H1 (cell line): Measurements from ENCODE around the gene CCDC88C. TPM values are rescaled to one million over a fixed set of nuclear protein-coding genes. Genes with fewer than 3 reads are reported as not detected.
A peak's percentile ranks its signal among the peaks of the same experiment; 100 is the strongest.

Experiments used
- CTCF ChIA-PET: fragments of 300-600 bp; sonication (Branson Sonifier 250); formaldehyde crosslinking; loops from one replicate; lab custom pipeline; 2021; ENCODE audit not compliant: partially characterized antibody; lab: Charles Lee
- POLR2A ChIA-PET: fragments of 300-600 bp; sonication (Branson Sonifier 250); formaldehyde crosslinking; loops from one replicate; lab custom pipeline; 2021; ENCODE audit warnings: inconsistent platforms; ENCODE audit not compliant: partially characterized antibody; lab: Charles Lee
- DNase-seq, 2 experiments: peaks; one replicate each; pipeline versions ENCODE4 v3.0.0 to v3.0.0-alpha.2; 2010 to 2022; ENCODE audit warnings: low spot score in 2 of 2, low read depth in 1 of 2, mixed read lengths in 1 of 2
- FAIRE-seq: peaks from 2 replicates; lab custom pipeline; 2011; peaks lifted over from hg19 to GRCh38; lab: Jason Lieb, UNC
- H2AFZ ChIP-seq: 2 replicates; pipeline ENCODE4 v1.8.1; 2012; ENCODE audit warnings: low read length, inconsistent platforms
- H2AK5ac ChIP-seq: 2 replicates; pipeline ENCODE4 v1.6.1; 2013; ENCODE audit warnings: low read depth, low read length
- H2BK120ac ChIP-seq: replicated peaks from 2 replicates; pipeline ENCODE3; 2013; ENCODE audit warnings: low read depth, low read length, inconsistent platforms
- H2BK12ac ChIP-seq: 2 replicates; pipeline ENCODE4 v1.6.1; 2013; ENCODE audit warnings: low read depth, low read length
- H2BK15ac ChIP-seq: 2 replicates; pipeline ENCODE4 v1.6.1; 2013; ENCODE audit warnings: low read length
- H2BK20ac ChIP-seq: 2 replicates; pipeline ENCODE4 v1.6.1; 2013; ENCODE audit warnings: low read length
- H2BK5ac ChIP-seq: 2 replicates; pipeline ENCODE4 v1.6.1; 2013; ENCODE audit warnings: low read depth, low read length
- H3K14ac ChIP-seq: 2 replicates; pipeline ENCODE4 v1.6.1; 2013; ENCODE audit warnings: inconsistent platforms; ENCODE audit not compliant: insufficient read length
- H3K18ac ChIP-seq: 2 replicates; pipeline ENCODE4 v1.6.1; 2013; ENCODE audit warnings: low read length; ENCODE audit errors: extremely low read depth
- H3K23ac ChIP-seq: 2 replicates; pipeline ENCODE4 v1.6.1; 2013; ENCODE audit warnings: inconsistent platforms; ENCODE audit not compliant: insufficient read length
- H3K23me2 ChIP-seq: 2 replicates; pipeline ENCODE4 v1.6.1; 2013; ENCODE audit warnings: low read depth, low read length
- H3K27ac ChIP-seq: 2 replicates; pipeline ENCODE4 v1.6.1; 2011; ENCODE audit warnings: low read depth, low read length, inconsistent platforms
- H3K27me3 ChIP-seq, 4 experiments: replicated peaks in 1 of 4; 1 replicate in 1 of 4; 2 replicates in 3 of 4; pipeline versions ENCODE4 v1.6.1 to v1.8.1; 2011 to 2013; ENCODE audit warnings: low read length in 3 of 4, mild to moderate bottlenecking in 3 of 4, inconsistent platforms in 2 of 4, mixed read lengths in 2 of 4, moderate library complexity in 1 of 4; ENCODE audit not compliant: control insufficient read depth in 3 of 4, insufficient read depth in 3 of 4; ENCODE audit errors: extremely low read depth in 1 of 4
- H3K36me3 ChIP-seq, 4 experiments: 2 replicates each; pipeline versions ENCODE4 v1.6.1 to v1.8.1; 2011 to 2013; ENCODE audit warnings: mild to moderate bottlenecking in 4 of 4, low read length in 3 of 4, moderate library complexity in 2 of 4, control low read depth in 1 of 4, inconsistent platforms in 1 of 4; ENCODE audit not compliant: insufficient read depth in 4 of 4, control insufficient read depth in 2 of 4
- H3K4ac ChIP-seq: replicated peaks from 2 replicates; pipeline ENCODE3; 2013; ENCODE audit warnings: low read length, low read depth, mixed read lengths, inconsistent platforms; ENCODE audit not compliant: insufficient read length
- H3K4me1 ChIP-seq, 4 experiments: replicated peaks in 1 of 4; 1 replicate in 1 of 4; 2 replicates in 3 of 4; pipeline versions ENCODE4 v1.6.1 to v1.8.1; 2011 to 2013; ENCODE audit warnings: low read length in 3 of 4, inconsistent platforms in 2 of 4, mixed read lengths in 1 of 4; ENCODE audit not compliant: insufficient read depth in 4 of 4, control insufficient read depth in 3 of 4
- H3K4me2 ChIP-seq, 2 experiments: 2 replicates each; pipeline versions ENCODE4 v1.6.1 to v1.8.1; 2011 to 2013; ENCODE audit warnings: low read depth in 2 of 2, low read length in 2 of 2, control low read depth in 1 of 2, inconsistent platforms in 1 of 2, mild to moderate bottlenecking in 1 of 2; ENCODE audit not compliant: insufficient read depth in 1 of 2
- H3K4me3 ChIP-seq, 4 experiments: fragments of 200-600, 300-600 bp in 1 of 4; sonication (generic), shearing (Covaris generic), sonication (Bioruptor Twin) in 1 of 4; 2 replicates each; pipeline versions ENCODE4 v1.5.1 to v1.8.1; 2011 to 2016; ENCODE audit warnings: low read length in 4 of 4, low read depth in 3 of 4, control low read depth in 2 of 4, inconsistent platforms in 2 of 4, mild to moderate bottlenecking in 2 of 4, mixed read lengths in 1 of 4, moderate library complexity in 1 of 4; ENCODE audit not compliant: insufficient read depth in 2 of 4; ENCODE audit errors: extremely low read depth in 1 of 4
- H3K56ac ChIP-seq: replicated peaks from 2 replicates; pipeline ENCODE3; 2013; ENCODE audit warnings: low read depth, mild to moderate bottlenecking, mixed read lengths, low read length, inconsistent platforms; ENCODE audit not compliant: insufficient read length
- H3K79me1 ChIP-seq: 2 replicates; pipeline ENCODE4 v1.6.1; 2013; ENCODE audit warnings: low read depth, low read length, control low read depth
- H3K79me2 ChIP-seq, 2 experiments: 2 replicates each; pipeline versions ENCODE4 v1.6.1 to v1.8.1; 2012 to 2013; ENCODE audit warnings: low read length in 2 of 2, mild to moderate bottlenecking in 2 of 2, inconsistent platforms in 1 of 2; ENCODE audit not compliant: insufficient read depth in 2 of 2, control insufficient read depth in 1 of 2
- H3K9ac ChIP-seq, 4 experiments: replicated peaks in 1 of 4; 1 replicate in 1 of 4; 2 replicates in 3 of 4; pipeline versions ENCODE4 v1.6.1 to v1.8.1; 2011 to 2013; ENCODE audit warnings: low read depth in 3 of 4, low read length in 3 of 4, control low read depth in 2 of 4, mild to moderate bottlenecking in 2 of 4, moderate library complexity in 2 of 4, inconsistent platforms in 1 of 4; ENCODE audit errors: extremely low read depth in 1 of 4
- H3K9me3 ChIP-seq, 2 experiments: 2 replicates each; pipeline versions ENCODE4 v1.6.1 to v1.8.1; 2012 to 2013; ENCODE audit warnings: mild to moderate bottlenecking in 2 of 2, moderate library complexity in 2 of 2, control low read depth in 1 of 2, inconsistent platforms in 1 of 2, low read depth in 1 of 2, low read length in 1 of 2, mixed read lengths in 1 of 2; ENCODE audit not compliant: insufficient read depth in 2 of 2
- H4K20me1 ChIP-seq, 2 experiments: replicated peaks in 1 of 2; 2 replicates each; pipeline versions ENCODE3 to v1.8.1; 2011 to 2013; ENCODE audit warnings: inconsistent platforms in 2 of 2, low read length in 2 of 2, mild to moderate bottlenecking in 1 of 2; ENCODE audit not compliant: insufficient read depth in 2 of 2, control insufficient read depth in 1 of 2
- H4K5ac ChIP-seq: 2 replicates; pipeline ENCODE4 v1.6.1; 2013; ENCODE audit warnings: low read length, low read depth, mixed read lengths, inconsistent platforms; ENCODE audit not compliant: insufficient read length
- H4K8ac ChIP-seq: 2 replicates; pipeline ENCODE4 v1.8.0; 2013; ENCODE audit warnings: mild to moderate bottlenecking, moderate library complexity, low read length, inconsistent platforms; ENCODE audit not compliant: insufficient read depth; ENCODE audit errors: extremely low read depth
- H4K91ac ChIP-seq: replicated peaks from 2 replicates; pipeline ENCODE3; 2013; ENCODE audit warnings: low read length, mixed read lengths, inconsistent platforms; ENCODE audit not compliant: insufficient read length
- KDM1A ChIP-seq: fragments of 200-600, 300-600 bp; sonication (generic); IDR thresholded peaks from 2 replicates; pipeline ENCODE4 v1.7.1; 2016; ENCODE audit warnings: mild to moderate bottlenecking, low read length, borderline replicate concordance
- KDM4A ChIP-seq: IDR thresholded peaks from one replicate; pipeline ENCODE4 v1.7.1; 2012; ENCODE audit warnings: low read depth, mild to moderate bottlenecking, moderate library complexity, low read length, inconsistent platforms; ENCODE audit not compliant: severe bottlenecking
- SIN3A ChIP-seq, 2 experiments: IDR thresholded peaks in 1 of 2; conservative IDR thresholded peaks in 1 of 2; 2 replicates each; pipeline ENCODE4 v1.6.1; 2011 to 2012; ENCODE audit warnings: low read length in 2 of 2, improper control_type of control experiment in 1 of 2, low read depth in 1 of 2, mild to moderate bottlenecking in 1 of 2
- WGBS, 2 experiments: shearing (Covaris generic) in 1 of 2; methylation state at CpG; one replicate each; pipeline versions ENCODE4 v1.1.6 to v1.1.7; 2013 to 2015; ENCODE audit warnings: low lambda C conversion rate in 2 of 2, mixed read lengths in 2 of 2, inconsistent platforms in 1 of 2, low coverage in 1 of 2, missing lambda C conversion rate in 1 of 2; ENCODE audit not compliant: insufficient replicate concordance in 2 of 2, insufficient coverage in 1 of 2, insufficient read length in 1 of 2; ENCODE audit errors: extremely low coverage in 1 of 2, missing lambda C conversion rate in 1 of 2; 5-methylcytosine and 5-hydroxymethylcytosine counted together
- polyA plus RNA-seq, 7 experiments: library from polyadenylated mRNA; depleted of rRNA in 3 of 7; stranded (reverse) in 5 of 7; unstranded in 2 of 7; fragments of >200 nt in 5 of 7; fragments of 200-250 nt in 2 of 7; gene quantifications; 1 replicate in 5 of 7; 2 replicates in 1 of 7; 4 replicates in 1 of 7; pipeline versions ENCODE4 v1.2.1 to v1.2.3, GENCODE V29; 2011 to 2013; ENCODE audit warnings: missing spikeins in 2 of 7, mixed read lengths in 2 of 7
- total RNA-seq: library from RNA; stranded (reverse); fragmentation: NEBNext Ultra II Directional; extraction: Animal tissue kit (Norgen Biotek cat#: 25700); gene quantifications from 2 replicates; pipeline ENCODE4 v1.2.1, GENCODE V29; 2021

Gene CCDC88C
- total and polyA plus RNA-seq, 2 of the 8 experiments (the other 6 are each of a cell fraction or from before 2014, with no cell fraction given) = 10.3 to 57.7 TPM

GRCh38 chr14:91374879-91375702 is 42.5 kb downstream of the CCDC88C start:
- H3K4ac ChIP-seq = peak overlapping the region; percentile 10
- no peak overlapping the region for H3K14ac ChIP-seq
- no peak overlapping the region for H4K91ac ChIP-seq
- H3K27me3 ChIP-seq = no peaks in the 10 kb centered on the region
- peaks cover 31 to 32% of the 10 kb centered on the region in 2 experiments for H4K20me1 ChIP-seq
- no peaks in the 10 kb centered on the region for H3K36me3 ChIP-seq
- ChIA-PET POLR2A (interaction anchor here (1.2 to 2.7 kb wide), 4 partner anchors 12 to 43 kb away, joined by 4 to 12 read pairs (median 4); partner anchors contain the start of gene CCDC88C), CTCF (interaction anchor here (0.7 to 4.3 kb wide), 13 partner anchors 11 to 52 kb away, joined by 3 to 44 read pairs (median 5); partner anchors contain the start of gene CCDC88C)
- H3K79me2 ChIP-seq = peaks cover 0 to 92% of the 10 kb centered on the region in 2 experiments; a peak in 2 of 4 replicates
- peak overlapping the region; percentile 56; the same call in 1 of the 2 replicates for H3K18ac ChIP-seq
- H3K4me2 ChIP-seq = no peak overlapping the region
- 0 out of 2 replicates have a peak overlapping the region, but pooled peaks have one; percentile 2 for H2AK5ac ChIP-seq
- no peaks in the 10 kb centered on the region for H3K23me2 ChIP-seq
- H3K23ac ChIP-seq = no peak overlapping the region
- no peak overlapping the region for H2BK120ac ChIP-seq
- H3K9me3 ChIP-seq = no peaks in the 10 kb centered on the region
- no peak overlapping the region for H3K4me3 ChIP-seq
- H3K4me1 ChIP-seq = peaks cover 6 to 57% (median 32%) of the 10 kb centered on the region in 4 experiments
- 88% methylated on average over 21 of the region's 26 CpGs; no CpG with 5 or more reads in 1 of the 2 experiments for WGBS, 2 experiments
- H4K8ac ChIP-seq = no peak overlapping the region
- no peak overlapping the region for H3K56ac ChIP-seq
- H2BK12ac ChIP-seq = peak overlapping the region; percentile 80; the same call in 1 of the 2 replicates
- DNase-seq = no peak
- no peak overlapping the region for H4K5ac ChIP-seq
- H2BK20ac ChIP-seq = peak overlapping the region; percentile 88
- peak overlapping the region; percentile 77 for H2BK5ac ChIP-seq
- H2BK15ac ChIP-seq = peak overlapping the region; percentile 77; the same call in 1 of the 2 replicates
- H3K27ac ChIP-seq = peak overlapping the region; percentile 21; the same call in 1 of the 2 replicates
- peaks cover 42% of the 10 kb centered on the region for H3K79me1 ChIP-seq
- no peak overlapping the region for H2AFZ ChIP-seq
- FAIRE-seq = no peak
- no peak overlapping the region for H3K9ac ChIP-seq
- no peak for TF ChIP-seq KDM4A
- TF ChIP-seq KDM1A = no peak
- TF ChIP-seq SIN3A (conservative IDR thresholded peaks at IDR 0.05 in 1 of 2, IDR thresholded peaks at IDR 0.05 in 1 of 2; ENCODE audit: low read depth in 1 of 2, low read length in 2 of 2) = no peak
